Heart right ventricle (tissue), 16 donors: ENCODE results near the gene AKR1E2. TPM values are rescaled to one million over a fixed set of nuclear protein-coding genes. Genes with fewer than 3 reads are reported as not detected.

Experiments
- ATAC-seq, 8 donors: fragments of 200-7000 bp; cut with Tn5 transposase; one replicate each; pipeline ENCODE4 v1.9.1; 2020; ENCODE audit warnings: mild to moderate bottlenecking in 8 of 8, moderate library complexity in 8 of 8, moderate number of reproducible peaks in 1 of 8
- DNase-seq, 2 donors: peaks; one replicate each; pipeline ENCODE4 v3.0.0-alpha.2; 2020
- H3K27ac ChIP-seq, 10 donors: fragments of 200-600 bp; sonication (generic) in 2 of 10; one replicate each; pipeline versions ENCODE4 v1.5.0 to v1.8.0; 2020 to 2022; ENCODE audit warnings: mild to moderate bottlenecking in 3 of 10
- H3K27me3 ChIP-seq, 7 donors: fragments of 200-600 bp; one replicate each; pipeline ENCODE4 v1.8.0; 2021 to 2022; ENCODE audit warnings: mild to moderate bottlenecking in 2 of 7
- H3K36me3 ChIP-seq, 9 donors: fragments of 200-600 bp; sonication (generic) in 1 of 9; one replicate each; pipeline versions ENCODE4 v1.5.0 to v1.8.0; 2020 to 2022; ENCODE audit warnings: mild to moderate bottlenecking in 2 of 9
- H3K4me1 ChIP-seq, 9 donors: fragments of 200-600 bp; sonication (generic) in 1 of 9; one replicate each; pipeline versions ENCODE4 v1.5.0 to v1.8.0; 2020 to 2022; ENCODE audit warnings: mild to moderate bottlenecking in 4 of 9
- H3K4me3 ChIP-seq, 10 donors: fragments of 200-600 bp; sonication (generic) in 2 of 10; one replicate each; pipeline versions ENCODE4 v1.5.0 to v1.8.0; 2020 to 2022; ENCODE audit warnings: mild to moderate bottlenecking in 7 of 10, moderate library complexity in 2 of 10
- H3K9me3 ChIP-seq, 11 donors: fragments of 200-600 bp in 10 of 11; sonication (generic) in 2 of 11; one replicate each; pipeline versions ENCODE4 v1.5.0 to v1.8.0; 2013 to 2022; ENCODE audit warnings: mild to moderate bottlenecking in 2 of 11, control low read depth in 1 of 11, moderate library complexity in 1 of 11
- CTCF ChIP-seq, 9 donors: fragments of 200-600 bp; sonication (generic) in 2 of 9; IDR thresholded peaks; one replicate each; pipeline versions ENCODE4 v1.5.0 to v1.8.0; 2021 to 2022; ENCODE audit warnings: antibody characterized with exemption in 9 of 9, mild to moderate bottlenecking in 5 of 9, moderate library complexity in 1 of 9
- WGBS, 2 donors: extraction: QIAGEN DNeasy Blood & Tissue Kit; methylation state at CpG; one replicate each; pipeline ENCODE4 v1.1.7; 2013; ENCODE audit warnings: inconsistent platforms in 1 of 2; 5-methylcytosine and 5-hydroxymethylcytosine counted together
- intact Hi-C, 10 donors: fragments of 100-400 bp; cut with DNase I; formaldehyde crosslinking; loops; one replicate each; pipeline versions ENCODE4 v1.11.1 to v1.14.2; 2022
- polyA plus RNA-seq, 2 donors: library from polyadenylated mRNA; stranded (reverse); fragments of 200-250 nt; gene quantifications; one replicate each; pipeline ENCODE4 v1.2.3, GENCODE V29; 2013
- total RNA-seq, 10 donors: library from RNA; stranded (reverse); fragmentation: NEBNext Ultra II Directional in 3 of 10; extraction: Animal tissue kit (Norgen Biotek cat#: 25700) in 3 of 10; gene quantifications; one replicate each; pipeline versions ENCODE4 v1.2.1 to v1.2.4, GENCODE V29; 2021 to 2023
- donor health status: Arrhythmogenic right ventricular cardiomyopathy.
- donor health status: ischemic (EF 13 %, LVEDD 7.1; RV severe dilation, severe dysfunction).
- donor health status: healthy with polysubstance abuse.
- donor health status: DM: no; HTN: yes; CAD: no.
- donor health status: DM: no; HTN: no; CAD: no.
- donor health status: ischemic (EF 25% LVEDD 6.9; RV normal size, moderate dysfunction).
- donor health status: ischemic (EF 25% LVEDD 5.7; RV mildly dilated, moderate dysfunction).
- donor health status: healthy.
- donor health status: DM: yes; HTN: yes; CAD: no.
- donor health status: Ischemic cardiomyopathy.
- donor health status: ischemic (EF 35%, LVEDD 5.7; RV mildly dilated, moderate dysfunction).
- donor health status: nonischemic (EF 11% LVEDD 7.7; RV severe dilation, severe dysfunction).
- donor health status: DM: yes; HTN: yes; CAD: no.
- donor health status: PGD.
- donor health status: ischemic (EF 29% LVEDD 5.4; RV normal size, mild dysfunction).
- donor health status: nonischemic (EF 23%, LVEDD 6.1; RV moderate dilation, normal function).

The AKR1E2 gene
- total and polyA plus RNA-seq, 12 donors: 1.2 to 6.5 (median 4.1) TPM

GRCh38 chr10:4851846-4852245 lies 25.8 kb downstream of the AKR1E2 start:
- H3K4me1 ChIP-seq: peaks cover 5 to 45% (median 28%) of the 10 kb centered on the region in 9 donors
- intact Hi-C loops: loop anchor here in 9 of 10 donors (2.0 to 10.0 kb wide), 15 partner anchors 90 to 580 kb away; partner anchors contain the start of gene AKR1C3 (in 3 of the 9)
- no peaks in the 10 kb centered on the region for H3K9me3 ChIP-seq
- H3K27me3 ChIP-seq: no peaks in the 10 kb centered on the region
- H3K27ac ChIP-seq: peak overlapping the region in 7 of 10 donors; percentile 7 to 58 (median 33)
- ATAC-seq: peak in 2 of 8 donors; percentile 34 to 38
- TF ChIP-seq CTCF (IDR thresholded peaks at IDR 0.05): no peak
- no peaks in the 10 kb centered on the region for H3K36me3 ChIP-seq
- 43 to 50% methylated on average over 6 of the region's 6 CpGs for WGBS, 2 donors
- peak; percentile 44 for DNase-seq
- H3K4me3 ChIP-seq: no peak overlapping the region

GRCh38 chr10:4865945-4866661 lies 40.1 kb downstream of the AKR1E2 start:
- Histone ChIP-seq H3K36me3 (no peaks in the 10 kb centered on the region), H3K4me1 (peaks cover 0 to 15% (median 0%) of the 10 kb centered on the region in 9 donors), H3K4me3 (no peak overlapping the region), H3K27me3 (no peaks in the 10 kb centered on the region), H3K27ac (peak overlapping the region in 6 of 10 donors; percentile 16 to 62 (median 39)), H3K9me3 (no peaks in the 10 kb centered on the region)
- intact Hi-C loops: loop anchor here in 1 of 10 donors (5.0 kb wide), 1 partner anchor 136 kb away; the partner anchor contains the start of gene AKR1C2
- no peak for TF ChIP-seq CTCF (IDR thresholded peaks at IDR 0.05)
- WGBS, 2 donors: 64 to 77% methylated on average over 7 of the region's 7 CpGs
- ATAC-seq (peak in 2 of 8 donors; percentile 11 to 23), DNase-seq (no peak)

GRCh38 chr10:4867109-4867519 lies 41.1 kb downstream of the AKR1E2 start:
- ATAC-seq (peak in 3 of 8 donors; percentile 18 to 36 (median 25)), DNase-seq (no peak)
- TF ChIP-seq CTCF (IDR thresholded peaks at IDR 0.05): no peak
- no peaks in the 10 kb centered on the region for H3K9me3 ChIP-seq
- H3K4me3 ChIP-seq: no peak overlapping the region
- H3K27me3 ChIP-seq: no peaks in the 10 kb centered on the region
- intact Hi-C loops: loop anchor here in 1 of 10 donors (5.0 kb wide), 1 partner anchor 135 kb away; the partner anchor contains the start of gene AKR1C2
- H3K4me1 ChIP-seq: peaks cover 0 to 15% (median 0%) of the 10 kb centered on the region in 9 donors
- WGBS, 2 donors: 79 to 84% methylated on average over 2 of the region's 2 CpGs
- H3K27ac ChIP-seq: peak overlapping the region in 9 of 10 donors; percentile 5 to 62 (median 26)
- no peaks in the 10 kb centered on the region for H3K36me3 ChIP-seq

- H3K27me3 ChIP-seq: no peaks in the 10 kb centered on the region
- no peak for DNase-seq
- no peaks in the 10 kb centered on the region for H3K36me3 ChIP-seq
- peak; percentile 85 to 93 (median 91) for ATAC-seq
- H3K4me3 ChIP-seq: no peak overlapping the region
- peak overlapping the region in 9 of 10 donors; percentile 5 to 62 (median 44) for H3K27ac ChIP-seq
- no peak for TF ChIP-seq CTCF (IDR thresholded peaks at IDR 0.05)
- WGBS, 2 donors: 34 to 43% methylated on average over 9 of the region's 9 CpGs
- H3K9me3 ChIP-seq: no peaks in the 10 kb centered on the region
- peaks cover 0 to 15% (median 0%) of the 10 kb centered on the region in 9 donors for H3K4me1 ChIP-seq
- intact Hi-C loops: loop anchor here in 1 of 10 donors (5.0 kb wide), 1 partner anchor 135 kb away; the partner anchor contains the start of gene AKR1C2
Observed at GRCh38 chr10:4867520-4868356, 41.7 kb downstream of the AKR1E2 start.
